Transverse colon (tissue), 3 donors: ENCODE data around the gene BRD3OS.

Source experiments
- EP300 ChIP-seq: sonication (generic); formaldehyde crosslinking; IDR thresholded peaks from one replicate; pipeline ENCODE4 v1.6.1; 2017; ENCODE audit warnings: antibody characterized with exemption, low read depth
- POLR2A ChIP-seq: fragments of 450-650 bp; IDR thresholded peaks from one replicate; pipeline ENCODE4 v1.6.1; 2016; ENCODE audit warnings: antibody characterized with exemption, mild to moderate bottlenecking, moderate library complexity
- TF ChIP-seq, protein P1 (sequence below), 5 experiments: fragments of 200-600 bp in 3 of 5; fragments of 450-650 bp in 2 of 5; sonication (generic) in 3 of 5; IDR thresholded peaks; 1 replicate in 2 of 5; 2 replicates in 3 of 5; pipeline ENCODE4 v1.5.1; 2016 to 2017; ENCODE audit warnings: antibody characterized with exemption in 5 of 5, inconsistent platforms in 3 of 5, mild to moderate bottlenecking in 2 of 5, moderate library complexity in 1 of 5

DNA sequence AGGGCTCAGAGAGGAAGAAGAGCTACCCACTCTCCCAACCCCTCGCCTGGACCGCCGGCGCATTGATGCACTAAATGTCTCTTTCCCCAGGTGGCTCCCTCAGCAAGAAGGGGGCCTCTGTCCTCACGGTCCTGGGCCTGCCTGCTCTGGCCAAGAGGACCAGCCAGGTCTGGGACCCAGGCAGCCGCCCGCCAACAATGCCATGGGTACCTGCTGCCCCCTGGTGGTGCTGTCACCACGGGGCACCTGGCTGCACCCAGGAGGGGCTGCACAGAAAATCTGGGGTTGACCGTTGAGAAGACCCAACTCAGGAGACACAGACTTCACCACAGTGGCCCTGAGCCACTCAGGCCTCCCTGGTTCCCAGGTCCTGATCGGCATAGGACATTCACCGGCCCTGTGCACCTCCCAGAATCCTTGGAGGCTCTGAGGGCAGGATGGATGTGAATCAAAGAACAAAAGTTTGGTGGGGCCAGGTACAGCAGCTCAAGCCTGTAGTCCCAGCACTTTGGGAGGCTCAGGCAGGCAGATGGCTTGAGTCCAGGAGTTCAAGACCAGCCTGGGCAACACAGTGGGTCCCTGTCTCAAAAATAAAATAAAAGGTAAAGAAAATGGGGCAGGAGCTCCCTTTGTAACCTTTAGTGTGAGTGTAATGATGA, 30.8 kb upstream of the BRD3OS start:
- TF ChIP-seq, protein P1, sequence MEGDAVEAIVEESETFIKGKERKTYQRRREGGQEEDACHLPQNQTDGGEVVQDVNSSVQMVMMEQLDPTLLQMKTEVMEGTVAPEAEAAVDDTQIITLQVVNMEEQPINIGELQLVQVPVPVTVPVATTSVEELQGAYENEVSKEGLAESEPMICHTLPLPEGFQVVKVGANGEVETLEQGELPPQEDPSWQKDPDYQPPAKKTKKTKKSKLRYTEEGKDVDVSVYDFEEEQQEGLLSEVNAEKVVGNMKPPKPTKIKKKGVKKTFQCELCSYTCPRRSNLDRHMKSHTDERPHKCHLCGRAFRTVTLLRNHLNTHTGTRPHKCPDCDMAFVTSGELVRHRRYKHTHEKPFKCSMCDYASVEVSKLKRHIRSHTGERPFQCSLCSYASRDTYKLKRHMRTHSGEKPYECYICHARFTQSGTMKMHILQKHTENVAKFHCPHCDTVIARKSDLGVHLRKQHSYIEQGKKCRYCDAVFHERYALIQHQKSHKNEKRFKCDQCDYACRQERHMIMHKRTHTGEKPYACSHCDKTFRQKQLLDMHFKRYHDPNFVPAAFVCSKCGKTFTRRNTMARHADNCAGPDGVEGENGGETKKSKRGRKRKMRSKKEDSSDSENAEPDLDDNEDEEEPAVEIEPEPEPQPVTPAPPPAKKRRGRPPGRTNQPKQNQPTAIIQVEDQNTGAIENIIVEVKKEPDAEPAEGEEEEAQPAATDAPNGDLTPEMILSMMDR (IDR thresholded peaks at IDR 0.05), result peak; percentile 99
- TF ChIP-seq EP300 (no peak), POLR2A (no peak)
